HepG2 (cell line): Measurements from ENCODE around the gene THRSP. TPM values are rescaled to one million over a fixed set of nuclear protein-coding genes. Genes with fewer than 3 reads are reported as not detected.

ENCODE experiments used
- ATAC-seq: fragments of 200-7000 bp; cut with Tn5 transposase; 3 replicates; pipeline ENCODE4 v1.9.1; 2020; ENCODE audit warnings: mild to moderate bottlenecking, moderate library complexity
- BruUV-seq: library from RNA; stranded (reverse); fragments of 400-500 nt; replicated peaks from 2 replicates; lab custom pipeline; 2021; lab: Mats Ljungman, UMichigan
- CTCF ChIA-PET: fragments of 300-600 bp; formaldehyde crosslinking; extraction: SDS; loops from one replicate; lab custom pipeline; 2021; ENCODE audit warnings: low total read pairs, inconsistent platforms, low intra/inter-chr PET ratio; lab: Yijun Ruan, JAX
- POLR2A ChIA-PET: fragments of 350-600 bp; sonication (Branson Sonifier 250); formaldehyde crosslinking; loops from one replicate; lab custom pipeline; 2020; ENCODE audit warnings: antibody characterized with exemption, inconsistent platforms; lab: Yijun Ruan, JAX
- DNase-seq: peaks from one replicate; pipeline ENCODE4 v3.0.0-alpha.2; 2015; ENCODE audit warnings: low spot score
- FAIRE-seq: peaks from 3 replicates; lab custom pipeline; 2011; peaks lifted over from hg19 to GRCh38; lab: Jason Lieb, UNC
- H2AFZ ChIP-seq: one replicate; pipeline ENCODE4 v1.6.1; 2011; ENCODE audit warnings: low read length, inconsistent platforms
- H3K27ac ChIP-seq: fragments of 300-600 bp; 3 replicates; pipeline ENCODE4 v1.8.0; 2011; ENCODE audit warnings: mixed run types, mild to moderate bottlenecking, mixed read lengths, low read length, inconsistent platforms; ENCODE audit not compliant: insufficient read depth; ENCODE audit errors: extremely low read length
- H3K27me3 ChIP-seq, 2 experiments: fragments of 200-600 bp in 1 of 2; 2 replicates in 1 of 2; 3 replicates in 1 of 2; pipeline versions ENCODE4 v1.6.0 to v1.8.0; 2011; ENCODE audit warnings: low read length in 2 of 2, mild to moderate bottlenecking in 2 of 2, moderate library complexity in 2 of 2, inconsistent platforms in 1 of 2; ENCODE audit not compliant: insufficient read depth in 2 of 2, control insufficient read depth in 1 of 2
- H3K36me3 ChIP-seq, 2 experiments: fragments of 200-600 bp in 1 of 2; replicated peaks in 1 of 2; 2 replicates in 1 of 2; 3 replicates in 1 of 2; pipeline versions ENCODE4 v1.5.1 to v1.8.0; 2011; ENCODE audit warnings: low read length in 2 of 2, inconsistent platforms in 1 of 2; ENCODE audit not compliant: insufficient read depth in 2 of 2, control insufficient read depth in 1 of 2
- H3K4me1 ChIP-seq: 2 replicates; pipeline ENCODE4 v1.5.1; 2012; ENCODE audit warnings: low read length, inconsistent platforms; ENCODE audit not compliant: insufficient read depth
- H3K4me2 ChIP-seq: 2 replicates; pipeline ENCODE4 v1.6.0; 2011; ENCODE audit warnings: low read depth, low read length, inconsistent platforms
- H3K4me3 ChIP-seq, 3 experiments: fragments of 200-600 bp in 1 of 3; sonication (generic), shearing (Covaris generic) in 1 of 3; replicated peaks in 1 of 3; 2 replicates each; pipeline ENCODE4 v1.5.1; 2011 to 2016; ENCODE audit warnings: low read length in 3 of 3, inconsistent platforms in 2 of 3, low read depth in 2 of 3, mild to moderate bottlenecking in 2 of 3, control low read depth in 1 of 3, mixed read lengths in 1 of 3; ENCODE audit not compliant: insufficient read depth in 1 of 3
- H3K79me2 ChIP-seq: one replicate; pipeline ENCODE4 v1.6.1; 2011; ENCODE audit warnings: low read length, inconsistent platforms; ENCODE audit not compliant: insufficient read depth
- H3K9ac ChIP-seq: 2 replicates; pipeline ENCODE4 v1.6.0; 2011; ENCODE audit warnings: mild to moderate bottlenecking, low read depth, low read length, inconsistent platforms; ENCODE audit not compliant: insufficient read depth
- H3K9me3 ChIP-seq: 2 replicates; pipeline ENCODE4 v1.5.1; 2012; ENCODE audit warnings: mild to moderate bottlenecking, low read length
- H4K20me1 ChIP-seq: 2 replicates; pipeline ENCODE4 v1.6.0; 2011; ENCODE audit warnings: inconsistent platforms, mild to moderate bottlenecking, low read length, moderate library complexity; ENCODE audit not compliant: insufficient read depth
- CBFB ChIP-seq: sonication (generic); formaldehyde crosslinking; IDR thresholded peaks from 2 replicates; pipeline ENCODE4 v1.4.0; 2020; ENCODE audit warnings: missing genetic modification reagents
- ZMYM3 ChIP-seq: sonication (generic); formaldehyde crosslinking; IDR thresholded peaks from 2 replicates; pipeline ENCODE4 v1.5.1; 2020; ENCODE audit warnings: mild to moderate bottlenecking, missing genetic modification reagents
- ZNF160 ChIP-seq: sonication (generic); formaldehyde crosslinking; IDR thresholded peaks from 2 replicates; pipeline ENCODE4 v1.8.0; 2022; ENCODE audit warnings: mild to moderate bottlenecking, inconsistent platforms, missing genetic modification reagents
- ZNF770 ChIP-seq: sonication (generic); formaldehyde crosslinking; IDR thresholded peaks from 2 replicates; pipeline ENCODE4 v1.5.0; 2020; ENCODE audit warnings: mild to moderate bottlenecking, missing genetic modification reagents
- WGBS: methylation state at CpG from one replicate; pipeline ENCODE4 v1.1.6; 2017; ENCODE audit warnings: low lambda C conversion rate; 5-methylcytosine and 5-hydroxymethylcytosine counted together
- in situ Hi-C: cut with HindIII; loops from 2 replicates; pipeline ENCODE4 v1.10.0; 2017; ENCODE audit warnings: low pct_unique_long_range_greater_than_20kb; ENCODE audit not compliant: extremely low pct_ligation_motif_present
- intact Hi-C: fragments of 100-400 bp; cut with micrococcal nuclease; formaldehyde crosslinking; loops from one replicate; pipeline ENCODE4 v1.10.0; 2022; ENCODE audit not compliant: unreplicated experiment
- polyA plus RNA-seq, 8 experiments: library from polyadenylated mRNA; depleted of rRNA in 3 of 8; stranded (reverse) in 7 of 8; unstranded in 1 of 8; fragments of >200 nt; fragmentation: Illumina TruSeq in 4 of 8; extraction: Trizol in 4 of 8; gene quantifications; 2 replicates each; pipeline versions ENCODE4 v1.2.1 to v1.2.3, GENCODE V29; 2011 to 2016; ENCODE audit warnings: low read depth in 4 of 8, missing spikeins in 1 of 8, mixed read lengths in 1 of 8; ENCODE audit not compliant: insufficient read depth in 1 of 8
- total RNA-seq, 5 experiments: library from RNA; depleted of rRNA; stranded (reverse); fragments of >200 nt; fragmentation: Illumina TruSeq; extraction: Trizol; gene quantifications; 2 replicates each; pipeline ENCODE4 v1.2.3, GENCODE V29; 2016; ENCODE audit warnings: low read depth in 1 of 5

THRSP gene
- total and polyA plus RNA-seq, 2 of the 13 experiments (the other 11 are each of a cell fraction or from before 2014, with no cell fraction given), result 0.13 to 0.58 TPM

GRCh38 chr11:78038697-78039313, 24.9 kb upstream of the THRSP start (continued):
- 0 out of 2 replicates have a peak, but pooled peaks have one; percentile 30 for TF ChIP-seq CBFB
- TF ChIP-seq ZMYM3 (CRISPR knock-in tag), result 0 out of 2 replicates have a peak, but pooled peaks have one; percentile 11

GRCh38 chr11:78039391-78039918, 24.2 kb upstream of the THRSP start:
- no TSS peak for BruUV-seq
- in situ Hi-C loops, result no loop called here
- Histone ChIP-seq H3K9me3 (no peaks in the 10 kb centered on the region), H3K27me3 (no peaks in the 10 kb centered on the region), H3K9ac (peak overlapping the region; percentile 63), H3K36me3 (no peaks in the 10 kb centered on the region), H3K4me2 (peak overlapping the region; percentile 64), H3K27ac (peak overlapping the region; percentile 73), H4K20me1 (no peaks in the 10 kb centered on the region), H3K4me1 (peaks cover 74% of the 10 kb centered on the region), H2AFZ (no peak overlapping the region), H3K4me3 (peak overlapping the region in 1 of 3 experiments; percentile 34; a peak in 3 of 6 replicates), H3K79me2 (no peaks in the 10 kb centered on the region)
- WGBS, result 34% methylated on average over 4 of the region's 4 CpGs
- POLR2A ChIA-PET, result interaction anchor here (0.9 to 3.1 kb wide), 6 partner anchors 12 to 100 kb away, joined by 4 to 25 read pairs (median 6); partner anchors contain the start of genes ALG8, INTS4, KCTD14 and NDUFC2
- TF ChIP-seq ZNF160 (CRISPR knock-in tag) (no peak), ZNF770 (CRISPR knock-in tag) (peak; percentile 84)
- DNase-seq (no peak), FAIRE-seq (no peak), ATAC-seq (no peak)
- intact Hi-C loops, result no loop called here
- CTCF ChIA-PET, result no interaction called here
